A673 (cell line): ENCODE data around the gene PSMB8. TPM values are rescaled to one million over a fixed set of nuclear protein-coding genes. Genes with fewer than 3 reads are reported as not detected.

Experiments used
- BruUV-seq: library from RNA; stranded (reverse); fragments of 400-500 nt; replicated peaks from 2 replicates; lab custom pipeline; 2021; lab: Mats Ljungman, UMichigan
- CTCF ChIA-PET: fragments of 300-600 bp; sonication (Branson Sonifier 250); formaldehyde crosslinking; loops from one replicate; lab custom pipeline; 2022; ENCODE audit warnings: antibody characterized with exemption; lab: Charles Lee
- POLR2A ChIA-PET: fragments of 300-600 bp; sonication (Branson Sonifier 250); formaldehyde crosslinking; loops from one replicate; lab custom pipeline; 2022; ENCODE audit warnings: antibody characterized with exemption; ENCODE audit not compliant: low non-redundant PET; lab: Charles Lee
- DNase-seq: peaks from one replicate; pipeline ENCODE4 v3.0.0-alpha.2; 2015; ENCODE audit warnings: low spot score
- H3K27ac ChIP-seq: fragments of 200-600 bp; sonication (generic); 2 replicates; pipeline ENCODE4 v1.5.1; 2016; ENCODE audit warnings: mixed run types, low read depth, mild to moderate bottlenecking, mixed read lengths, antibody characterized with exemption, low read length; ENCODE audit not compliant: poor library complexity, severe bottlenecking
- H3K27me3 ChIP-seq: fragments of 200-600 bp; sonication (generic); replicated peaks from 2 replicates; pipeline ENCODE4 v1.6.1; 2017; ENCODE audit warnings: mixed run types, low read depth, mild to moderate bottlenecking, mixed read lengths, antibody characterized with exemption, low read length; ENCODE audit not compliant: insufficient read depth, poor library complexity
- H3K36me3 ChIP-seq: fragments of 200-600 bp; sonication (generic); 2 replicates; pipeline ENCODE4 v1.6.1; 2016; ENCODE audit warnings: mixed run types, mild to moderate bottlenecking, mixed read lengths, antibody characterized with exemption, low read length; ENCODE audit not compliant: insufficient read depth, poor library complexity, severe bottlenecking
- H3K4me1 ChIP-seq: fragments of 200-600 bp; sonication (generic); 2 replicates; pipeline ENCODE4 v1.6.1; 2017; ENCODE audit warnings: mixed run types, mild to moderate bottlenecking, mixed read lengths, antibody characterized with exemption, low read length; ENCODE audit not compliant: insufficient read depth, poor library complexity, severe bottlenecking
- H3K4me3 ChIP-seq: fragments of 200-600 bp; sonication (generic); 2 replicates; pipeline ENCODE4 v1.5.1; 2016; ENCODE audit warnings: low read depth, mixed run types, mild to moderate bottlenecking, mixed read lengths, low read length; ENCODE audit not compliant: poor library complexity, severe bottlenecking
- H3K9me3 ChIP-seq: fragments of 200-600 bp; sonication (generic); 2 replicates; pipeline ENCODE4 v1.6.1; 2016; ENCODE audit warnings: mixed run types, low read depth, mild to moderate bottlenecking, mixed read lengths, antibody characterized with exemption, low read length; ENCODE audit not compliant: poor library complexity, severe bottlenecking
- EZH2 ChIP-seq: fragments of 200-600 bp; sonication (generic); IDR thresholded peaks from 2 replicates; pipeline ENCODE4 v1.6.1; 2017; ENCODE audit warnings: borderline replicate concordance, low read depth, mild to moderate bottlenecking, mixed read lengths, antibody characterized with exemption, low read length; ENCODE audit not compliant: poor library complexity, severe bottlenecking
- intact Hi-C: fragments of 100-400 bp; cut with micrococcal nuclease; formaldehyde crosslinking; loops from one replicate; pipeline ENCODE4 v1.10.0; 2022; ENCODE audit not compliant: unreplicated experiment
- total RNA-seq: library from RNA; stranded (reverse); gene quantifications from 2 replicates; pipeline ENCODE4 v1.2.3, GENCODE V29; 2021
- TF ChIP-seq, protein P1 (sequence below): fragments of 300-800, 200-600 bp; sonication (generic); conservative IDR thresholded peaks from 2 replicates; pipeline ENCODE4 v1.5.1; 2017; ENCODE audit warnings: low read depth, mild to moderate bottlenecking, antibody characterized with exemption, low read length, moderate library complexity, mixed read lengths

PSMB8 gene
- total RNA-seq, 1 experiment from 2014 or later, result 20.2 TPM

DNA sequence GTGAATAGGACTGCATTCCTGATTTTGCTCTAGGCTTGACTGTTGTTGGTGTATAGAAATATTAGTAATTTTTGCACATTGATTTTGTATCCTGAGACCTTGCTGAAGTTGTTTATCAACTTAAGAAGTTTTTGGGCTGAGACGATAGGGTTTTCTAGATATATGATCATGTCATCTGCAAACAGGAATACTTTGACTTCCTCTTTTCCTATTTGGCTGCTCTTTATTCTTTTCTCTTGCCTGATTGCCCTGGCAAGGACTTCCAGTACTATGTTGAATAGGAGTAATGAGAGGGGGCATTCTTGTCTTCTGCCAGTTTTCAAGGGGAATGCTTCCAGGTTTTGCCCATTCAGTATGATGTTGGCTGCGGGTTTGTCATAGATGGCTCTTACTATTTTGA, 40.4 kb downstream of the PSMB8 start:
- no peak for DNase-seq
- H3K36me3 ChIP-seq, result no peaks in the 10 kb centered on the region
- ChIA-PET CTCF (no interaction called here), POLR2A (no interaction called here)
- H3K9me3 ChIP-seq, result no peaks in the 10 kb centered on the region
- H3K4me3 ChIP-seq, result no peak overlapping the region
- no peaks in the 10 kb centered on the region for H3K4me1 ChIP-seq
- no TSS peak for BruUV-seq
- intact Hi-C loops, result no loop called here
- TF ChIP-seq, protein P1, sequence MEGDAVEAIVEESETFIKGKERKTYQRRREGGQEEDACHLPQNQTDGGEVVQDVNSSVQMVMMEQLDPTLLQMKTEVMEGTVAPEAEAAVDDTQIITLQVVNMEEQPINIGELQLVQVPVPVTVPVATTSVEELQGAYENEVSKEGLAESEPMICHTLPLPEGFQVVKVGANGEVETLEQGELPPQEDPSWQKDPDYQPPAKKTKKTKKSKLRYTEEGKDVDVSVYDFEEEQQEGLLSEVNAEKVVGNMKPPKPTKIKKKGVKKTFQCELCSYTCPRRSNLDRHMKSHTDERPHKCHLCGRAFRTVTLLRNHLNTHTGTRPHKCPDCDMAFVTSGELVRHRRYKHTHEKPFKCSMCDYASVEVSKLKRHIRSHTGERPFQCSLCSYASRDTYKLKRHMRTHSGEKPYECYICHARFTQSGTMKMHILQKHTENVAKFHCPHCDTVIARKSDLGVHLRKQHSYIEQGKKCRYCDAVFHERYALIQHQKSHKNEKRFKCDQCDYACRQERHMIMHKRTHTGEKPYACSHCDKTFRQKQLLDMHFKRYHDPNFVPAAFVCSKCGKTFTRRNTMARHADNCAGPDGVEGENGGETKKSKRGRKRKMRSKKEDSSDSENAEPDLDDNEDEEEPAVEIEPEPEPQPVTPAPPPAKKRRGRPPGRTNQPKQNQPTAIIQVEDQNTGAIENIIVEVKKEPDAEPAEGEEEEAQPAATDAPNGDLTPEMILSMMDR, result no peak
- no peak for TF ChIP-seq EZH2
- peaks cover 74% of the 10 kb centered on the region for H3K27me3 ChIP-seq
- no peak overlapping the region for H3K27ac ChIP-seq

DNA sequence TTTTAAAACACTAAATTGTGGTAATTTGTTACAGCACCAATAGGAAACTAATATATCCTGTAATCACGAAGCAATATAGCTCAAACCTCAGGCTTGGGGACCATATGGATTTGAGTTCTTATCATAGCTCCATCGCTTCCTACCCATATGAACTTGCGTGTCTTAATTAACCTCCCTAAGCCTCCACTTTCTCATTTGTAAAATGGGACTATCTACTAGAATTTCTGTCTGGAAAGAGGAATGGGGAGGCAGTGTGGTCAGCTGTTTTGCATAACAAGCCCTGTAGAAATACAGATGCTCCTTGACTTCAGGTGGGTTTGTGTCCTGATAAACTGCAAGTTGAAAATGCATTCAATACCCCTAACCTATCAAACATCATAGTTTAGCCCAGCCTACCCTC, 44.1 kb downstream of the PSMB8 start:
- ChIA-PET POLR2A (no interaction called here), CTCF (no interaction called here)
- no peak for DNase-seq

DNA sequence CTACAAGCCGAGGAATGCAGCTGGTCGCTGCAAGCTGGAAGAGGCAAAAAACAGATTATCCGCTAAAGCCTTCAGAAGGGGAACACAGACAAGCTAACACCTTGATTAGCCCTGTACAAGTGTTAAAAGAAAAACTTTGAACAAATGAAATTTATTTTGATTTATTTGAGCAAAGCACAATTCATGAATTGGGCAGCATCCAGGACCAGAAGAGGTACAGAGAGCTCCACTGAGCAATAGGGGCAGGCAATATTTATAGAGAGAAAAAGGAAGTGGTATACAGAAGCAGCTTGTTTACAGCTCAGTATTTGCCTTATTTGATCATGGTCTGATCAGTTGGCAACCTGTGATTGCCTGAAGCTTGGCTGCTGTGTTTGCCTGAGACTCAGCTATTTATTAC, 44.7 kb downstream of the PSMB8 start:
- DNase-seq, result no peak
- CTCF ChIA-PET, result no interaction called here
- BruUV-seq, result no TSS peak
- POLR2A ChIA-PET, result no interaction called here
- TF ChIP-seq, protein P1, result no peak
- no peak for TF ChIP-seq EZH2
- Histone ChIP-seq H3K27ac (no peak overlapping the region), H3K27me3 (peaks cover 77% of the 10 kb centered on the region), H3K4me3 (no peak overlapping the region), H3K9me3 (no peaks in the 10 kb centered on the region), H3K36me3 (no peaks in the 10 kb centered on the region), H3K4me1 (no peaks in the 10 kb centered on the region)
- intact Hi-C loops, result loop anchor here (10.0 kb wide), 1 partner anchor 554 kb away; no protein-coding TSS in a partner anchor

More for the DNA sequence above, 44.1 kb downstream of the PSMB8 start:
- Histone ChIP-seq H3K9me3 (no peaks in the 10 kb centered on the region), H3K4me1 (no peaks in the 10 kb centered on the region), H3K36me3 (no peaks in the 10 kb centered on the region), H3K27me3 (peaks cover 77% of the 10 kb centered on the region), H3K27ac (no peak overlapping the region), H3K4me3 (no peak overlapping the region)
- TF ChIP-seq, protein P1, result no peak
- TF ChIP-seq EZH2, result no peak
- intact Hi-C loops, result loop anchor here (10.0 kb wide), 1 partner anchor 555 kb away; no protein-coding TSS in a partner anchor
- BruUV-seq, result no TSS peak
